Measurements from ENCODE around the gene DCTN2. TPM values are rescaled to one million over a fixed set of nuclear protein-coding genes. Genes with fewer than 3 reads are reported as not detected.

Gene DCTN2
- total RNA-seq, 3 donors from 2014 or later: 138 to 140 (median 140) TPM

DNA sequence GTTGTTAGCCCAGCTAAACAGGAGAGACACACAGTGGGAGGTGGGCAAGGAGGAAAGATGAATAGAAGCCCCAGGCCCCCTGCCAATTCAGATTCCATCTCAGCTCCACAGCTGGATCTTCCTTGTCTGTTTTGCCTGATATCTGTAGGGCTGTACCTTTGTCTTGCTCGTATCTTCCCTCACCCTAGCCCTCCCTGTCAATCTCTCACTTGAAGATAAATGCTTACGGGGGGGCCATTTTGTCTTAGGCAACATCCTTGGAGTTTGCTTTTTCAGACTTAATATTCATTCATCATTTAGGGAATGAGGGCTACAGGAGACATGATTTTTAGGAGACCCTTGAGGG lies 5.3 kb upstream of the DCTN2 start:
- TF ChIP-seq, protein P1, sequence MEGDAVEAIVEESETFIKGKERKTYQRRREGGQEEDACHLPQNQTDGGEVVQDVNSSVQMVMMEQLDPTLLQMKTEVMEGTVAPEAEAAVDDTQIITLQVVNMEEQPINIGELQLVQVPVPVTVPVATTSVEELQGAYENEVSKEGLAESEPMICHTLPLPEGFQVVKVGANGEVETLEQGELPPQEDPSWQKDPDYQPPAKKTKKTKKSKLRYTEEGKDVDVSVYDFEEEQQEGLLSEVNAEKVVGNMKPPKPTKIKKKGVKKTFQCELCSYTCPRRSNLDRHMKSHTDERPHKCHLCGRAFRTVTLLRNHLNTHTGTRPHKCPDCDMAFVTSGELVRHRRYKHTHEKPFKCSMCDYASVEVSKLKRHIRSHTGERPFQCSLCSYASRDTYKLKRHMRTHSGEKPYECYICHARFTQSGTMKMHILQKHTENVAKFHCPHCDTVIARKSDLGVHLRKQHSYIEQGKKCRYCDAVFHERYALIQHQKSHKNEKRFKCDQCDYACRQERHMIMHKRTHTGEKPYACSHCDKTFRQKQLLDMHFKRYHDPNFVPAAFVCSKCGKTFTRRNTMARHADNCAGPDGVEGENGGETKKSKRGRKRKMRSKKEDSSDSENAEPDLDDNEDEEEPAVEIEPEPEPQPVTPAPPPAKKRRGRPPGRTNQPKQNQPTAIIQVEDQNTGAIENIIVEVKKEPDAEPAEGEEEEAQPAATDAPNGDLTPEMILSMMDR (IDR thresholded peaks at IDR 0.05): no peak
- Histone ChIP-seq H3K4me3 (no peak overlapping the region), H3K9me3 (no peaks in the 10 kb centered on the region), H3K36me3 (ENCODE audit: low read depth) (no peaks in the 10 kb centered on the region), H3K4me1 (ENCODE audit: low read depth) (peaks cover 2% of the 10 kb centered on the region)
- intact Hi-C loops (cut with DNase I, micrococcal nuclease): no loop called here
- DNase-seq: no peak
- no peak for ATAC-seq

DNA sequence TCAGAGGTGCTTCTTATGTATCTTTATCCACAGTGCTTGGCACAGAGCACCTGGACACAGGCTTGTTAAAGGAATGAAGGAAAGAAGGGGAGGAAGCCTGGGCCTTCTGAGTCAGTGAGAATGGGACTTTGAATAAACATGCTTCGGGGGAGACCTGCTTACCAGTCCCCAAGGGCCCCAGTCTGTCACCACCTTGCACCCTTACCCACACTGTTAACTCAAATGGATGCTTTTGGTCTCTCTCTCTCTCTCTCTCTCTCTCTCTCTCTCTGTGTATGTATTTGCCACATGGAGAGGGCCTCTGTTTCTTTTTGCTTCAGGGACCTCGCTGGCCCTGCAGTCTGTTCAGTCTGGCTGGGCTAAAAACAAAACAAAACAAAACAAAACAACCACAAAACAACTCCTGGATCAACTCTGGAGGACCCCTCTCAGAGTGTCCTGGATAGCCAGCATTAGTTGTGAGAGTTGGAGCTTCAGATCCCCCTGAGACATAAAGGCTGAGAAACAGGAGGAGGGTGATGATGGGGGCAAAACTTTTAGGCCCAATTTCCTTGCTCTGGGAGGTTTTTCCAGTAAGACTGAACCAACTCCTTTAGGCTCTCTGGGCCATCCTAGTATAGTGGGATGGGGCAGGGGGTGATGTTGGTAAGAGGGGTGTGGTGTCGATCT lies 4.8 kb upstream of the DCTN2 start:
- Histone ChIP-seq H3K4me1 (ENCODE audit: low read depth) (peaks cover 2% of the 10 kb centered on the region), H3K9me3 (no peaks in the 10 kb centered on the region), H3K4me3 (no peak overlapping the region), H3K36me3 (ENCODE audit: low read depth) (peaks cover 3% of the 10 kb centered on the region)
- TF ChIP-seq, protein P1 (IDR thresholded peaks at IDR 0.05): no peak
- DNase-seq (no peak), ATAC-seq (no peak)
- intact Hi-C loops (cut with DNase I, micrococcal nuclease): no loop called here

DNA sequence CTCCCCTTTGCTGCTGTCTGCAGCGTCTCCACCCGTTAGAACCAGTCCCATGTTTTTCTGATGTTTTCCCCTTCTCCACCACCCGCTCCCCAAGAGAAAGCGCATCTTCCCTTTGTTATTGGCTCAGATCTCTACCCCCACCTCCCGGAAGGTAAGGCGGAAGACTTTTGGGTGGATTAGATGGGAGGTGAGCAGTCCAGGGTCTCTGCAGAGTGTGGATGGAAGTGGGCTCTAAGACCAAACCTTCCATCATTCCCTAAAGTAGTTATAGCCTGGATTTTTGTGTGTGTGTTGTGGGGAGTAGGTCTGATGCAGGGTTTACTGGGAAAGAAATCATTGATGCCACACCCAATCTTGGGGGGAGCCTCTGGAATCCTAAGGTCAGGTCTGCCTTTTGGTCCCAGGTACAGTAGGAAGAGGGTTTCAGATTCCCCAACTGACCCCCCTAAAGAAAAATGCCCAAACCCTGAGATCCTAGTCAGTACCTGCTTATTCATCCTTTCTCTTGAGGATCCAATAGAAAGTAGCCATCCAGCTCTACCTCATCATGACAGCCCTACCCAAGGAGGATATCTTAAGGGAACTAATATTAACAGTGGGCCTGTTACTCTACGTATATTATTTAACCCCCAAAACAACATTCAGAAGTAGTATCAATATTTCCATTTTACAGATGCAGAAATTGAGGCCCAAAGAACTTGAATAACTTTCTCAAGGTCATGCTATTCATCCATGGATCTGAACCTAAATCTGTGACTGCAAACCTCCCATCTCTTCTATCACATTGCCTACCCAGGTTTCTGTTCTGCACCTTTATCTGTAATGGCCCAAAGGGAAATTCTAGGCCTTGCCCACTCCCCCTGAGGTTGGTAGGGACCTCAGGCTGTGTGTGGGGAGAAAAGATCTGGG lies 3.9 kb upstream of the DCTN2 start:
- intact Hi-C loops (cut with DNase I, micrococcal nuclease): no loop called here
- DNase-seq (no peak), ATAC-seq (no peak)
- Histone ChIP-seq H3K36me3 (ENCODE audit: low read depth) (peaks cover 3% of the 10 kb centered on the region), H3K9me3 (no peaks in the 10 kb centered on the region), H3K4me3 (no peak overlapping the region), H3K4me1 (ENCODE audit: low read depth) (peaks cover 7% of the 10 kb centered on the region)
- TF ChIP-seq, protein P1 (IDR thresholded peaks at IDR 0.05): no peak

DNA sequence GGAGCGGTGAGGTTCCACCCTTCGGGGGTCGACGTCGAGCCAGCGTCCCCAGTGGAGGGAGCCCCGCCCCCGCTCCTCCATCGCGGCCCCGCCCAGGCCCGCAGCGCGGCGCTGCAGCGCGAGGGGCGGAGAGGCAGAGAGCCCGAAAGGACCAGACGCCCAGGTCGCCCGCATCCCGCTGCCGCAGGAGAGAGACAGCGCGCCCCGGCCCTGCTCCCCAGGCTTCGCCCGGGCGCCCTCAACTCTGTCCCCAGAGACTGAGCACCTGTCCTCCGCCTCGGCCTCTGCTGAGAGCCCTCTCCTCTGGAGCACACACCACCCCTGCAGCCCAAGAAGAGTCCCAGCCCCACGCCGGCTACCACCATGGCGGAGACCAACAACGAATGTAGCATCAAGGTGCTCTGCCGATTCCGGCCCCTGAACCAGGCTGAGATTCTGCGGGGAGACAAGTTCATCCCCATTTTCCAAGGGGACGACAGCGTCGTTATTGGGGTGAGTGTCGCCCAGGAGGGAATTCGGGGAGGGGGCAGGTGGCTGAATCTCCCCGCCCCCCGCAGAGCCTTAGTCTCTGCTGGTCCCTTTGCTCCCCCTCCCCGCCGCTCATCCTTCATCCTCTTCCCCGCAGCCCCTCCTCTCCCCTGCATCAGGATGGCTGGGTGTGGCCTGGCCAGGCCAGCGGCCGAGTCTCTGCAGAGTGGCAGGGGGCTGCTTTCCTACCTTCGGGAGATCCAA lies 3.1 kb upstream of the DCTN2 start, which contains the start of gene KIF5A:
Gene KIF5A, plus strand, starts transcription at position 136 of the 732 bp plus-strand sequence. Its CDS starts 228 bp downstream, at position 364.
- ATAC-seq (peak; percentile 18), DNase-seq (peak in 2 of 3 donors; percentile 56 to 59)
- intact Hi-C loops (cut with DNase I, micrococcal nuclease): no loop called here
- H3K36me3 ChIP-seq (ENCODE audit: low read depth): peaks cover 3% of the 10 kb centered on the region
- H3K9me3 ChIP-seq: no peaks in the 10 kb centered on the region
- TF ChIP-seq, protein P1 (IDR thresholded peaks at IDR 0.05): no peak
- peaks cover 11% of the 10 kb centered on the region for H3K4me1 ChIP-seq (ENCODE audit: low read depth)
- no peak within 1 kb of the TSS for H3K4me3 ChIP-seq

DNA sequence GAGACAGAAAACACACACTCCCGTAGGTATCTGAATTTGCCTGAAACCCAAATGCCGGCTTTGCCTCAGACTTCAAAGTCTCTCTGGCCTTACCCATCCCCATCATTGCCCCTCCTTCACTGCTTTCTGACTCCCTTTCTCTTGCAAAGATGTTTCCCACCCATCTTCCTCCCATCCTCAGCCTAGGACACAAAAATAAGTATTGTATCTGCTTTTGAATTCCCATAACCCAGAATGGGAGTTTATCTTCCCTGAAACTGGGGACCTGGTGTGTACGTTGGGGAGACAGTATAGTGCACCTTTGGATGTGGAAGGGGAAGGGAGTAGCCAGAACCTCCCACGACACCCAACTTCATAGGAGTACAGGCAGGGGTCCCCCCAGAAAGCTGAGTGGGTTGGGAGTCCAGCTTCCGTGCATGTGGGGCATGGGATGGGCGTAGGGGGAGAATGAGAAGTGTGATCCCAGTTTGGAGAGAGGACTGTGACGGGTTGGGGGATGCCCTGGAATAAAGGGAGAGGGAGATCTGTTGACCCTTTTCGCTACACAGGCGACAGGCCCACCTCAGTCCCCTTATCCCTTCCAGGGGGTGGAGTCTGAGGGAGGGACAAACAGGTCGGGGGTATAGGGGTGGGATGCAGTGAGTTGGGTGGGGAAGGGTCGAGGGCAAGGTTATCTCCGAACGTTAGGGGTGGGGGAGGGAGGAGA lies 2.4 kb upstream of the DCTN2 start:
- peaks cover 3% of the 10 kb centered on the region for H3K36me3 ChIP-seq (ENCODE audit: low read depth)
- peaks cover 11% of the 10 kb centered on the region for H3K4me1 ChIP-seq (ENCODE audit: low read depth)
- no peaks in the 10 kb centered on the region for H3K9me3 ChIP-seq
- TF ChIP-seq, protein P1 (IDR thresholded peaks at IDR 0.05): no peak
- H3K4me3 ChIP-seq: no peak overlapping the region
- DNase-seq (no peak), ATAC-seq (no peak)
- intact Hi-C loops (cut with DNase I, micrococcal nuclease): no loop called here

All from mucosa of descending colon (tissue), 3 donors.